HG03442 (cell line): ENCODE measurements around the gene RNF43.
A peak's percentile ranks its signal among the peaks of the same experiment; 100 is the strongest.

Experiments
- ATAC-seq: cut with Tn5 transposase; IDR thresholded peaks from one replicate; pipeline ENCODE4 v1.9.1; 2021; ENCODE audit warnings: mild to moderate bottlenecking, moderate library complexity; ENCODE audit not compliant: unreplicated experiment

The RNF43 gene

DNA sequence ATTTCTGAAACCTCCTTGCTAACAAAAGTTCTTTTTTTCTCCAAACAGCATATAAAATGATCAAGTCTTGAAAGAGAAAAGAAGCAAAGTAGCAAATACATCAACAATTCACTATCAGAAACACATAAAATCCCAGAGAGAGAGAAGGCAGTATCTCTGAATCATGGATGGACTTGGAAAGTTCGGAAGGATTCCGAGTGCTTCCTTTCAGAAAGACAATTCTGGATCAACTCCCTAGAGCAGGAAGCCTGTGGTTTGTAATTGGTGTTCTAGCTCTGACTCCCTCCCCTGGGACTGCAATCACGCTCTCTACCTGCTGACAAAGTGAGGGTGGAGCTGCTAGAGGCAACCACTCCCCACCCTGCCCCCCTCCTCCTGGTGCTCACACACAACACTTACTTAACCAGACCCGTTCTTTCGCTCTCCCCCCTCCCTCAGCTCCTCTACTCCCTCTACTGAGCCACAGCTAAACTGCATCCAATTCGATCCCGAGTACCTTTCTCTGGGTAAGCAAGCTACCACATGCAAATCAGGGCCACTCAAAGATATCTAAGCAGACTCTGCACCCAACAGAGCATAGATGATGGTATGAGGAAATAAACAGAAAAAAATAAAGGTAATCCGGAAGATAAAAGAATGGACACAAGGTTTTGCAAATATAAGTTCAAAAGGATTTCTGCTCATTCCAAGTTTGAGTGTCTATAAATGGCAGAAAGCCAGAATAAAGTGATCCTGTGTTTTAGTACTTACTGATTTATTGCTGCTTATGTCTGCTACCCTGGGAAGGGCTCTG, at the start of gene RNF43:
RNF43 (minus strand) TSS at position 235 of the 793 bp plus-strand sequence. CDS start 1,957 bp downstream, outside the sequence.
- ATAC-seq, result peak; percentile 84

- ATAC-seq, result no peak
Measured at GRCh38 chr17:58455491-58455890, 38.2 kb upstream of the RNF43 start.

GRCh38 chr17:58452738-58453137, 35.4 kb upstream of the RNF43 start:
- no peak for ATAC-seq

- no peak for ATAC-seq
Measured at GRCh38 chr17:58447039-58447975, 30.0 kb upstream of the RNF43 start.

DNA sequence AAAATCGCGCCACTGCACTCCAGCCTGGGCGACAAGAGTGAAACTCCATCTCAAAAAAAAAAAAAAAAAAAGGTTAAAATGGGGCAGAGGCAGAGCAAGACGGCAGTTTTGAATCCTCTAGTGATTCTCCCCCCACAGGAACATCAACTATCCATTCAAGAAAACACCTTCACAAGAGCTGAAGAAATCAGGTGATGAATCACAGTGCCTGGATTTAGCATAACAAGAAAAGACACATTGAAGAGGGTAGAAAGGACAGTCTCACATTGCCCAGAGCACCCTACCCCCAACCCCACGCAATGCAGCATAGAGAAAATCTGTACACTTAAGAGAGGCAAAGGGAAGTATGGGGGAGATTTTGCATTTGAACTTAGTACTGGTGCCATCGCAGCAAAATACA, 28.8 kb upstream of the RNF43 start:
- no peak for ATAC-seq

- no peak for ATAC-seq
Measured at GRCh38 chr17:58436805-58437239, 19.5 kb upstream of the RNF43 start.

GRCh38 chr17:58436245-58436644, 18.9 kb upstream of the RNF43 start:
- no peak for ATAC-seq

GRCh38 chr17:58432806-58433573, 15.7 kb upstream of the RNF43 start:
- ATAC-seq, result no peak

DNA sequence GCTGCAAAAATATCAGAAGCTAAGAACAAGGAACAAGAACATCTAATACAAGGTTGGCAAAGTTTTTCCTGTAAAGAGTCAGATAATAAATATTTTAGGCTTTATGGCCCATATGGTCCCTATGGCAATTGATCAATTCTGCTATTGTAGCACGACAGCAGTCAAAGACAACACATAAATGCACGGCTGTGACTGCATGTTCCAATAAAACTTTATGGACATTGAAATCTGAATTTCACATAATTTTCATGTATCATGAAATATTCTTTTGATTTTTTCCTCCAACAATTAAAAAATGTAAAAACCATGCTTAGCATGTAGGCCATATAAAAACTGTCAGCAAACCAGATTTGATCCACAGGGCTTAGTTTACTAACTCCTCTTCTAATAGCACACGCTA, 10.5 kb upstream of the RNF43 start:
- ATAC-seq, result no peak

DNA sequence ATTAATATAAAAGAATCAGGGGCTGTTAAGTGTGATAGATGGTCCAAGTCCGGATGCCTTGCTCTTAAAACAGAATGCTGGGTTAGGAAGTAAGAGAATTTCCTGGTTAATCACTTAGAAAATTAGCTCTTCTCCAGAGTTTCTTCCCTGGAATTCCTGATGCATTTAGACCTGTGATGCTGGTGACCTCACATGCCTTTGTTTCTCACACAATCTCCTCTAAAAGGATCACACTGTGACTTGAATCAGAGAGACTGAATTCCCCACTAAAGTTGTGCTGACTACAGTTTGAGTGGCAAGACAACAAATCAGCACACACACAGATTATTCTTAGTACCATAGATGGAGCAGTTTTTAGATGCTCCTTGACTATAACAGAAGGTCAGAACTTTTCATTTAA, 4.4 kb upstream of the RNF43 start:
- ATAC-seq, result no peak

DNA sequence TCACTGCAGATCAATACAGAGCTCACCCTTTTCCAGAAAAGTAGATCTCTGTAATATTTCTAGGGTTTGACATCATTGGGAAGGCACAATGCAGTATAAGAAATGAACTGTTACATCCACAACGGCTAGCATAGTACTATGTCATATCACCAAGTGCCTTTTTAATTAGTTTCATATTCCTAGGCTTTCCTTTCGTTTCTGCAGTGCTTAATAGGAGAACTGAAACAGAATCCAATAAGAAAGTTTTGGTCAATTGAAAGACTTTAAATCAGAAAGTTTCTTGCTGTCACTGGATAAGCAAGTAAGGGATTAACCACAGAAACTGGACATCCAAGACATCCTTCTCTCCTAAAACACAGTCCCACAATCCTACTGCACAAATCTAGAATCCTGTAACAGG, 3.5 kb upstream of the RNF43 start:
- ATAC-seq, result no peak

DNA sequence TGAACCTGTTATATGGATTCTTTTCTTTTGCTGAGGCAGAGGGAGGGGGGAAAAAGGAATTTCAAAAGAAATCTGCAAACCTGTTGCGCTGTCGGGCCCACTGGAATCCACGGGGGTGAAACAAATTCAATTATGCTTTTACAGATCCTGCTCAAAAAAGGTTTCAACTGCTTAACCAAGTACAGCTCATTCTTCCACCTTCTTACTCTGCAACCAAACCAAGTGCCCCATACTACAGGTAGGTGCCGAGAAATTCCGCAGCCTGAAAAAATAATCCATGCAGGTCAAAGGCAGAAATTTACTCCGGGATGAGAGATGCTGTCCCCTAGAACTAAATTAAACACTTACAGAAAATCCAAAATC, 416 bp downstream of the RNF43 start:
- ATAC-seq, result no peak

- no peak for ATAC-seq
Measured at GRCh38 chr17:58416396-58416795, 938 bp downstream of the RNF43 start.

- ATAC-seq, result no peak
Measured at GRCh38 chr17:58415371-58416055, 1.8 kb downstream of the RNF43 start.

DNA sequence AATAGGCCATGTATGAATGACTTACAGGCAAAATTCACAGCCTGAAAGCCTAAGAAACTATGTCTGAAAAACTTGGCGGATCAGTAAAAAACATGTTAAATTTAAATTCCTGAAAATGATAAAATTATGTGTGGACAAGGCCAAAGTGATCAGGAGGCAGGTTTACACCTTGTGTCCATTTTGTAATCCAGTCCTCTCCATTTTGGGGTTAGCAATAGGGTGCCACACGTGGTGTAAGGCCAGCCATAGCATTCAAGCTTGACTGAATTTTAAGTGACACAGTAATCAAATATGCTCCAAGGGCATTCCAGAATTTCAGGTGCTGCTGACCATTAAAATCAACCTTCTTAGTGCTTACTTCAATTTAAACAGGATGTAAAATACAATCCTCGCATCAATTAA, 2.7 kb downstream of the RNF43 start:
- ATAC-seq, result no peak

- no peak for ATAC-seq
Measured at GRCh38 chr17:58413684-58414083, 3.6 kb downstream of the RNF43 start.

DNA sequence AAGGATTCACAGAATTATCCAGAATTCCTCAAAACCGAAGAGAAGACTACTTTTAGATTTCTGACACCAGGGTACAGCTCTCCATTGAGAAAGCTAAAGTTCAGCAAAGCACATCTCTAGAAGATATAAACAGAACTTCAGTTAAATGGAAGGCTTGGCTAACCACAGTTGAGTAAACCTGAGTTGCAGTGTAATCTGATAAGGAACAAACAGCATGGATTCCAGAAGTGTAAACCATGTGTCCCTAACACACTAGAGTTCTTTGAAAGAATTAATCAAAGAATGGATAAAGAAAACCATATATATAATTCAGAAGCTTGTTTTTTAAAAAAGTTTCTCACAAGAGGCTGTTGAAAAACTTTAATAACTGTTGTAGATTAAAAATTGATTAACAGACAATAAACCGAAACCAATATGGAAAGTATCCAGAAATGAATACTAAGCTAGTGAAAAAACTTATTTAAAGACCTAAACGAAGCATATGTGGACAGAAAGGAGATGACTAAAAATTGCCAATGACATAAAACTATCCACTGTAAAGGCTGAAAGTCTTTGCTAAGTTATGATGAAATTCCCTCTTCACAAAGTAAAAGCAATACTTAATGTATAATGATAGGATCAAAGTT, 4.3 kb downstream of the RNF43 start:
- ATAC-seq, result no peak

DNA sequence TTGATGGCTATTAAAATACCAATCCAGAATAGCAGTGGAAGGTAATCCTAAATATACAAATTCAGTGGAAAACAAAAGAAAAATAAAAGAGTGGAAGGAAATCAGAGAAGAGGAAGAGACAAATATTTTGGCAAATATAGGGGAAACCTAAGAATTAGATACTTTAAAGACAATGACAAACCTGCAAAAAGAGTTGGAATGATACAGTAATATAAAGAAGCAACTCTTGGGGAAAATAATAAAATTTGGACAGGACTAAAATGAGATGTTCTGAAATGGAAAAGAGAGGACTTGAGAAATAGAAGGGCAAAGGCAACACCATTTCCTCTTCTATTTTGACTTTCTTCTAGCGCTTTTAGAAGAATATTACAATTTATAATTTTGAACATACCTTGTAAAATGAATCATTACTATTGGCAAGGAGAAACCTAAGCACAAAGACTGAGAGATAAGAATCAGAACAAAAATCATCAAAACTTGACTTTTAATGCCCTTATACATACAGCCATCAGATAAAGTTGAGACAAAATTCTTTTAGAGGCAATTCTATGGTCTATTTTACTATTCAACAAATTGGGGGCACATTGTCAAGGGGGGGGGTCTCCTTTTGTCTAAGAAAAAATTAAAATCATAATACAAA, 5.2 kb downstream of the RNF43 start:
- no peak for ATAC-seq

- ATAC-seq, result no peak
Measured at GRCh38 chr17:58411408-58411894, 5.9 kb downstream of the RNF43 start.
